Stomach (tissue), 9 donors: Measurements from ENCODE around the gene PPP1R12C. TPM values are rescaled to one million over a fixed set of nuclear protein-coding genes. Genes with fewer than 3 reads are reported as not detected.

Experiments used
- DNase-seq, 2 donors: peaks; one replicate each; pipeline versions ENCODE4 v3.0.0 to v3.0.0-alpha.2; 2013 to 2019
- H3K27ac ChIP-seq, 5 donors: fragments of 200-600 bp in 4 of 5; sonication (generic) in 4 of 5; one replicate each; pipeline ENCODE4 v1.5.1; 2013 to 2019; ENCODE audit warnings: mild to moderate bottlenecking in 1 of 5, moderate library complexity in 1 of 5
- H3K27me3 ChIP-seq, 3 donors: fragments of 200-600 bp; sonication (generic); one replicate each; pipeline ENCODE4 v1.5.1; 2017 to 2019; ENCODE audit warnings: mixed run types in 1 of 3
- H3K36me3 ChIP-seq, 4 donors: fragments of 200-600 bp; sonication (generic); 1 replicate in 3 of 4; 2 replicates in 1 of 4; pipeline ENCODE4 v1.5.1; 2016 to 2019
- H3K4me1 ChIP-seq, 4 donors: fragments of 200-600 bp; sonication (generic); one replicate each; pipeline ENCODE4 v1.5.1; 2016 to 2019
- H3K4me3 ChIP-seq, 4 donors: fragments of 200-600 bp; sonication (generic) in 3 of 4; one replicate each; pipeline ENCODE4 v1.5.1; 2016 to 2019; ENCODE audit warnings: mild to moderate bottlenecking in 1 of 4
- H3K9me3 ChIP-seq, 4 donors: fragments of 200-600 bp; sonication (generic); one replicate each; pipeline ENCODE4 v1.5.1; 2016 to 2019
- CTCF ChIP-seq, 7 experiments: fragments of 450-650 bp in 4 of 7; fragments of 200-600 bp in 3 of 7; sonication (generic) in 3 of 7; IDR thresholded peaks; one replicate each; pipeline ENCODE4 v1.5.1; 2016 to 2019; ENCODE audit warnings: antibody characterized with exemption in 7 of 7, control low read depth in 2 of 7, mild to moderate bottlenecking in 1 of 7
- EP300 ChIP-seq: sonication (generic); formaldehyde crosslinking; IDR thresholded peaks from one replicate; pipeline ENCODE4 v1.6.1; 2017; ENCODE audit warnings: antibody characterized with exemption
- POLR2A ChIP-seq, 4 donors: fragments of 450-650 bp; IDR thresholded peaks; one replicate each; pipeline ENCODE4 v1.6.1; 2016; ENCODE audit warnings: antibody characterized with exemption in 4 of 4, control low read depth in 2 of 4, mild to moderate bottlenecking in 1 of 4, moderate library complexity in 1 of 4
- POLR2AphosphoS5 ChIP-seq, 3 donors: sonication (generic); formaldehyde crosslinking; IDR thresholded peaks; one replicate each; pipeline ENCODE4 v1.6.1; 2016; ENCODE audit warnings: antibody characterized with exemption in 3 of 3
- WGBS, 5 donors: extraction: QIAGEN DNeasy Blood & Tissue Kit in 3 of 5; methylation state at CpG; one replicate each; pipeline versions ENCODE4 v1.1.5 to v1.1.7; 2013 to 2018; 5-methylcytosine and 5-hydroxymethylcytosine counted together
- intact Hi-C: fragments of 100-400 bp; cut with DNase I; formaldehyde crosslinking; loops from one replicate; pipeline ENCODE4 v1.15.1; 2023; ENCODE audit warnings: low total_unique reads
- polyA plus RNA-seq, 3 donors: library from polyadenylated mRNA; stranded (reverse); fragments of 200-250 nt; gene quantifications; one replicate each; pipeline ENCODE4 v1.2.3, GENCODE V29; 2013
- total RNA-seq, 5 donors: library from RNA; depleted of rRNA; stranded (reverse); fragments of >200 nt; gene quantifications; one replicate each; pipeline versions ENCODE4 v1.1.0 to v1.2.3, GENCODE V29; 2014 to 2016
- donor health status: healthy with polysubstance abuse.
- donor health status: Bipolar disorder and iron deficiency.
- donor health status: healthy.

Gene PPP1R12C
- total and polyA plus RNA-seq, 8 donors, result 52.7 to 261 (median 131) TPM

GRCh38 chr19:55075371-55075998 lies 42.0 kb downstream of the PPP1R12C start, which contains the start of gene EPS8L1:
Gene EPS8L1, plus strand, starts transcription at chr19:55075869. Its CDS starts 576 bp downstream, at chr19:55076445.
- H3K4me1 ChIP-seq, result peaks cover 14 to 31% (median 17%) of the 10 kb centered on the region in 4 donors
- peaks cover 2 to 89% (median 25%) of the 10 kb centered on the region in 3 donors for H3K27me3 ChIP-seq
- intact Hi-C loops, result no loop called here
- 19 to 35% (median 24%) methylated on average over 16 to 18 of the region's 18 CpGs for whole genome bisulfite sequencing, 5 donors
- H3K27ac ChIP-seq, result peak within 1 kb of the TSS; percentile 49 to 74 (median 72)
- TF ChIP-seq POLR2AphosphoS5 (IDR thresholded peaks at IDR 0.05) (peak in 2 of 3 donors; percentile 30 to 81), CTCF (IDR thresholded peaks at IDR 0.05) (no peak)
- H3K4me3 ChIP-seq, result peak within 1 kb of the TSS; percentile 8 to 42 (median 32)
- H3K36me3 ChIP-seq, result no peaks in the 10 kb centered on the region
- H3K9me3 ChIP-seq, result no peaks in the 10 kb centered on the region
- DNase-seq, result peak; percentile 89 to 94

GRCh38 chr19:55071913-55072312 lies 45.5 kb downstream of the PPP1R12C start:
- no peaks in the 10 kb centered on the region for H3K36me3 ChIP-seq
- TF ChIP-seq POLR2A (IDR thresholded peaks at IDR 0.05), result no peak
- TF ChIP-seq POLR2AphosphoS5 (IDR thresholded peaks at IDR 0.05), result no peak
- TF ChIP-seq EP300, result no peak
- no peak for TF ChIP-seq CTCF (IDR thresholded peaks at IDR 0.05)
- intact Hi-C loops, result no loop called here
- WGBS, 5 donors, result 62 to 86% (median 81%) methylated on average over 6 to 8 of the region's 8 CpGs
- no peaks in the 10 kb centered on the region for H3K9me3 ChIP-seq
- no peak for DNase-seq
- peaks cover 8 to 31% (median 13%) of the 10 kb centered on the region in 4 donors for H3K4me1 ChIP-seq
- H3K27me3 ChIP-seq, result peaks cover 0 to 93% (median 21%) of the 10 kb centered on the region in 3 donors
- no peak overlapping the region for H3K4me3 ChIP-seq
- H3K27ac ChIP-seq, result peak overlapping the region; percentile 49 to 83 (median 79)

GRCh38 chr19:55071129-55071502 lies 46.3 kb downstream of the PPP1R12C start:
- DNase-seq, result peak; percentile 73 to 91
- H3K36me3 ChIP-seq, result no peaks in the 10 kb centered on the region
- intact Hi-C loops, result no loop called here
- 36 to 53% (median 41%) methylated on average over 8 of the region's 8 CpGs for WGBS, 5 donors
- H3K4me1 ChIP-seq, result peaks cover 8 to 31% (median 11%) of the 10 kb centered on the region in 4 donors
- H3K4me3 ChIP-seq, result no peak overlapping the region
- peaks cover 0 to 91% (median 21%) of the 10 kb centered on the region in 3 donors for H3K27me3 ChIP-seq
- peak overlapping the region; percentile 49 to 83 (median 82) for H3K27ac ChIP-seq
- TF ChIP-seq POLR2AphosphoS5 (IDR thresholded peaks at IDR 0.05) (peak in 2 of 3 donors; percentile 34 to 67), EP300 (no peak)
- no peaks in the 10 kb centered on the region for H3K9me3 ChIP-seq

GRCh38 chr19:55070466-55071128 lies 46.8 kb downstream of the PPP1R12C start:
- Histone ChIP-seq H3K27me3 (peaks cover 0 to 92% (median 21%) of the 10 kb centered on the region in 3 donors), H3K27ac (peak overlapping the region; percentile 13 to 90 (median 82))
- intact Hi-C loops, result no loop called here

GRCh38 chr19:55069865-55070197 lies 47.6 kb downstream of the PPP1R12C start:
- Histone ChIP-seq H3K4me3 (peak overlapping the region in 1 of 4 donors; percentile 42), H3K4me1 (peaks cover 3 to 23% (median 7%) of the 10 kb centered on the region in 4 donors), H3K27me3 (peaks cover 0 to 86% (median 21%) of the 10 kb centered on the region in 3 donors), H3K27ac (peak overlapping the region; percentile 74 to 90 (median 82)), H3K9me3 (no peaks in the 10 kb centered on the region), H3K36me3 (no peaks in the 10 kb centered on the region)
- 92 to 100% (median 94%) methylated on average over 2 of the region's 2 CpGs for WGBS, 5 donors
- no peak for DNase-seq
- TF ChIP-seq EP300 (no peak), CTCF (IDR thresholded peaks at IDR 0.05) (no peak), POLR2A (IDR thresholded peaks at IDR 0.05) (no peak), POLR2AphosphoS5 (IDR thresholded peaks at IDR 0.05) (no peak)
- intact Hi-C loops, result no loop called here

More at GRCh38 chr19:55070466-55071128, 46.8 kb downstream of the PPP1R12C start:
- H3K36me3 ChIP-seq, result no peaks in the 10 kb centered on the region
- peaks cover 8 to 31% (median 11%) of the 10 kb centered on the region in 4 donors for H3K4me1 ChIP-seq
- WGBS, 5 donors, result 73 to 85% (median 79%) methylated on average over 9 to 10 of the region's 10 CpGs
- H3K9me3 ChIP-seq, result no peaks in the 10 kb centered on the region
- DNase-seq, result no peak
- no peak overlapping the region for H3K4me3 ChIP-seq
- TF ChIP-seq POLR2AphosphoS5 (IDR thresholded peaks at IDR 0.05) (no peak), POLR2A (IDR thresholded peaks at IDR 0.05) (no peak)
